ENCODE data around the gene SET.

The SET gene

GRCh38 chr9:128714586-128715435 is 25.8 kb downstream of the SET start:
- H3K4me3 ChIP-seq (ENCODE audit: low read depth, low read length) = no peak overlapping the region
- TF ChIP-seq, protein P1, sequence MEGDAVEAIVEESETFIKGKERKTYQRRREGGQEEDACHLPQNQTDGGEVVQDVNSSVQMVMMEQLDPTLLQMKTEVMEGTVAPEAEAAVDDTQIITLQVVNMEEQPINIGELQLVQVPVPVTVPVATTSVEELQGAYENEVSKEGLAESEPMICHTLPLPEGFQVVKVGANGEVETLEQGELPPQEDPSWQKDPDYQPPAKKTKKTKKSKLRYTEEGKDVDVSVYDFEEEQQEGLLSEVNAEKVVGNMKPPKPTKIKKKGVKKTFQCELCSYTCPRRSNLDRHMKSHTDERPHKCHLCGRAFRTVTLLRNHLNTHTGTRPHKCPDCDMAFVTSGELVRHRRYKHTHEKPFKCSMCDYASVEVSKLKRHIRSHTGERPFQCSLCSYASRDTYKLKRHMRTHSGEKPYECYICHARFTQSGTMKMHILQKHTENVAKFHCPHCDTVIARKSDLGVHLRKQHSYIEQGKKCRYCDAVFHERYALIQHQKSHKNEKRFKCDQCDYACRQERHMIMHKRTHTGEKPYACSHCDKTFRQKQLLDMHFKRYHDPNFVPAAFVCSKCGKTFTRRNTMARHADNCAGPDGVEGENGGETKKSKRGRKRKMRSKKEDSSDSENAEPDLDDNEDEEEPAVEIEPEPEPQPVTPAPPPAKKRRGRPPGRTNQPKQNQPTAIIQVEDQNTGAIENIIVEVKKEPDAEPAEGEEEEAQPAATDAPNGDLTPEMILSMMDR (IDR thresholded peaks at IDR 0.05; ENCODE audit: borderline replicate concordance, insufficient read depth, low read depth, low read length) = no peak

GRCh38 chr9:128715436-128715750 is 26.4 kb downstream of the SET start:
- H3K4me3 ChIP-seq (ENCODE audit: low read depth, low read length) = no peak overlapping the region

GRCh38 chr9:128716581-128717254 is 27.7 kb downstream of the SET start:
- TF ChIP-seq, protein P1 (IDR thresholded peaks at IDR 0.05; ENCODE audit: borderline replicate concordance, insufficient read depth, low read depth, low read length) = no peak
- no peak overlapping the region for H3K4me3 ChIP-seq (ENCODE audit: low read depth, low read length)

More at GRCh38 chr9:128715436-128715750, 26.4 kb downstream of the SET start:
- TF ChIP-seq, protein P1 (IDR thresholded peaks at IDR 0.05; ENCODE audit: borderline replicate concordance, insufficient read depth, low read depth, low read length) = no peak

GRCh38 chr9:128718047-128718446 is 29.0 kb downstream of the SET start:
- no peak overlapping the region for H3K4me3 ChIP-seq (ENCODE audit: low read depth, low read length)
- TF ChIP-seq, protein P1 (IDR thresholded peaks at IDR 0.05; ENCODE audit: borderline replicate concordance, insufficient read depth, low read depth, low read length) = no peak

GRCh38 chr9:128718475-128718874 is 29.5 kb downstream of the SET start:
- TF ChIP-seq, protein P1 (IDR thresholded peaks at IDR 0.05; ENCODE audit: borderline replicate concordance, insufficient read depth, low read depth, low read length) = no peak
- no peak overlapping the region for H3K4me3 ChIP-seq (ENCODE audit: low read depth, low read length)

GRCh38 chr9:128719919-128720605 is 31.0 kb downstream of the SET start:
- TF ChIP-seq, protein P1 (IDR thresholded peaks at IDR 0.05; ENCODE audit: borderline replicate concordance, insufficient read depth, low read depth, low read length) = no peak

More at GRCh38 chr9:128719919-128720605, 31.0 kb downstream of the SET start:
- no peak overlapping the region for H3K4me3 ChIP-seq (ENCODE audit: low read depth, low read length)
